CD4-positive, alpha-beta T cell treated with Interferon gamma for 1 hour (primary cell): Measurements from ENCODE around the gene UQCR11.

Source experiments
- DNase-seq: peaks from one replicate; pipeline ENCODE4 v3.0.0-alpha.2; 2020

Gene UQCR11

DNA sequence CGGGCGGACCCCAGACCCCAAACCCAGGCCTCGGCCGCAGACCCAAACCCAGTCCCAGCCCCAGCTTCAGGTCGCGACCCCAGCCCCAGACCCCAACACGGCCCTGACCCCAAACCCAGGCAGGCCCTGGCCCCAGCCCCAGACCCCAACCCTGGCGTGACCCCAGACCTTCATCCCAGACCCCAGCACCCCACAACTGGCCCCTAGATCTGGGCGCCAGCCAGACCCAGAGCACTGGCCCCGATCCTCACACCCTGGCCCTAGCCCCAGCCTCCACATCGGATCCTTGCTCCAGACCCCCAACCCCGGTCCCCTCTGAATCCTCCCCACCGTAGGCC is 20.1 kb downstream of the UQCR11 start:
- DNase-seq: no peak

DNA sequence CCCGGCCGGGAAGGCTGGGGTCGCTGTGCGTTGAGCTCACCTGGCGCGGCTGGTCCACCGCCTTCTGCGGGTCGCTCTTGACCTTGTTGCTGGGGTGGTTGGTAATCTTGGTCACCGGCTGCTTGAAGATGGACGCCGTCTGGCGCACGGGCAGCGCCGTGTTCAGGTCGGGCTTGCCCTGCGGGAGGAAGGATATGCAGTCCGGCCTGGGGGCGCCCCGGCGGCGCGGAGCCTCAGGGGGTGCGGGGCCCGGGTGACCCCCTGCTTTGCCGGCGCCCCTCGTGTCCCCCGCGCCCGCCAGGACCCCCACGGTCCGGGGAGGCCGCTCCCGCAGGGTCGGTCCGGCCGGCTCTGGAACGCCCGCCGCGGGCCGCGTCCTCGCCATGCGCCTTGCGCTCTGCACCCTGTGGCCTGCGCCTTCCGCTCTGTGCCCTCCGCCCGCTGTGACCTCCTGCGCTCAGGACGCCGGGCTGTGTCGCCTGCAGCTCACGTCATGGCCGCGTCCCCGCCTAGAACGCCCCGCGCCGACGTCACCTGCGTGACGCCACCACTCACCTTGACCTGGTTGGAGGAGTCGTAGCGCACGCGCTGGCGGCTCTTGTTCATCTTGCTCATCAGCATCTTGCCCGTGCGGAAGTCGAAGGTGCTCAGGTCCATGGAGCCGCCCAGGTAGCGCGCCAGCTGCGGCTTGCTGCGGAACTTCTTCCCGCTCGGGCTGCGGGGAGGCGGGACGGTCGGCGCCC is 20.6 kb downstream of the UQCR11 start:
- no peak for DNase-seq

DNA sequence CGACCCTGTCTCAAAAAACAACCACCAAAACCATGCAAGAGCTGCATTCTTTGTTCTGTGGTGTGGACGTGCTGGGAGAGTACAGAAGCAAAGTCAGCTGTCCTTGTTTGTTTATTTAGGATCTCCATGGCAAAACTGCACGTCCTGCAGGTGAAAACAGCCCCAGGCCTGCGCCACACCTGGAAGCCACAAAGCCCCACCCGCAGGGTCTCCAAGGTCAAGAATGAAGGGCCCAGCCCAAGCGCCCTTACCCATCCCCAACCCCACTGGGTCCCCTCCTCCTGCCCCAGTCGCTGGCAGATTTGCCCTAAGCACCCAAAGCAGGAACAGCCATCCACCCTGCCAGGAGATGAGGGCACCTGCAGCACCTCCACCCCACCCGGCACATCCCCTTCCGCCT is 23.1 kb downstream of the UQCR11 start:
- DNase-seq: no peak

DNA sequence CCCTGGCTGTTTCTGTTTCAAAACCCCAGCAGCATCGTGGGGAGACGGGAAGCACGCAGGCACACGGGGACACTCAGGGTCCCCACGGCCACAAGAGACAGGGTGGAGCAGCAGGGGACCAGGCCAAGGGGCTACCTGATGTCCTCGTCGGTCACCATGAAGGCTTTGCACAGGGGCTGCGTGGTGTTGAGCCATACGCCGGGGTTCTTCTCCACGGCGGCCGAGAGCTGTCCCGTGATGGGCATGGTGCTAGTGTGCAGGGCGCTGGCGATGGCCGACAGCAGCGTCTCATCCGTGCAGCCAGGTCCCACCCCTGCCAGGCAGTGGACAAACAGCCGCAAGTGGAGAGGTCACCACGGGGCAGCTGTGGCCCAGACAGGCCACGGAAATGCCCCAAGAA is 24.3 kb downstream of the UQCR11 start:
- DNase-seq: no peak

DNA sequence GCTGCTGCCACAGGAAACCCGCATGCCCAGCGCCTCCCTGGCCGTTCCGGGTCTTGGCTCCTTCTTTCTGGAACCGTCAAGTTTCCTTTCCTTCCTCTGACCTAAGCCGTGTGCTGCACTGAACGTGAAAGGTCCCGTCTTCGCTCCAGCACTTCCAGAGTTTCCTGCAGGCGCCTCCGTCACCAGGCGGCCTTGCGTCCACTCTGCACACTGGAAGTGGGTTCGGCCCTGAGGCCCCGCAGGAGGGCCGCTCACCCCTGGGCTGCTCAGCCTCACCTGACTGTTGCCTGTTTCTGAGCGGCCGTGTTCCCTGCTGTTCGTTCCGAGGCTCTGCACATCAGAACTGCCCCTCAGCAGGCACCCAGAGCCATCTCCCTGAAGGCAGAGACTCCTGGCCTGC is 24.9 kb downstream of the UQCR11 start:
- DNase-seq: no peak

DNA sequence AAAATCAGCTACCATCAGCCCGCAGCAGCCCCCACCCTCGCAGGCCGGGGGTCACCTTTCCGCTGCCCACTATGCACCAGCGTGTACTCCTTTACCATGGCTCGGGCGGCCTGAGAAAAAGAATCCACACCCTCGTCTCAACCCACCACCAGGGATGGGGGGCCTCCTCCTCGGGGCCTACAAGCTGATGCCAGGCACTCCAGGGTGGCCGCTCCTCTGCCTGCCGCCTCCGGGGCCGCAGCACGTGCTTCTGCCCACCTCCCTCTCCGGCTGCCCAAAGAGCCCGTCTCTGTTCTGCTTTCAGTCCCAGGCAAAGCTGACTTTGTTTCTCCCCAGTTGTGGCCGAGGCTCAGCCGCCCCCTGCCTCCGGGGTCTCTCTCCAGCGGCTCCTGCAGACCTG is 26.0 kb downstream of the UQCR11 start:
- no peak for DNase-seq

DNA sequence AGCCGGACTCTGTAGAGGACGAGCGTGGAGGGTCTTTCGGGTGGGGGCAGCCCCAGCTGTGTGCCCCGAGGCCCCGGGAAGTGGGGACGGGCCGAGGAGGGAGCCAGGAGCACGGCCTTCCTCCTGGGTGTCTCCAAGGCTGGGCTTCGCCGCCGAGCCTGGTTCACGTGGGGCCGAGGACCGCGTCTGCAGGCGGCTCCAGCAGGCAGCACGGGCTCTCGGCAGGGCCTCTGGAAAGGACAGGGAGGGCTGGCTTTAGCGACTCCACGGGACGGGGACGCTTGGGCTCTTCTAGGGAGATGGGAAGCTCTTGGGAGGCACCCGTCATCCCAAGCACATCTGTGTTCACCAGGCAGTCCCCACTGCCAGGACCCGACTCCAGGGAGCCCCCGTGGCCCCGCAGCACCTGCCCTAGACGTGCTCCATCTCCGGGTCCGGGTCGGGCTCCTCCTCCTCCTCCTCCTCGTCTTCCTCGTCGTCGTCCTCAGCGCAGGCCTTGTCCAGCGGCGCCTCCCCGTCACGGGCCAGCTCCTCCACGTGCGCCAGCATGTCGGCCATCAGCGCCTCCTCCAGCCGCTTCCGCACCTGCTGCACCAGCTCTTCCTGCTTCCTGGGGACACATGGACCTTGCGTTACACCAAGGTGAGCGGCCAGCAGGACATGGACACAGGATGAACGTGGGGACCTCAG is 27.2 kb downstream of the UQCR11 start:
- no peak for DNase-seq

DNA sequence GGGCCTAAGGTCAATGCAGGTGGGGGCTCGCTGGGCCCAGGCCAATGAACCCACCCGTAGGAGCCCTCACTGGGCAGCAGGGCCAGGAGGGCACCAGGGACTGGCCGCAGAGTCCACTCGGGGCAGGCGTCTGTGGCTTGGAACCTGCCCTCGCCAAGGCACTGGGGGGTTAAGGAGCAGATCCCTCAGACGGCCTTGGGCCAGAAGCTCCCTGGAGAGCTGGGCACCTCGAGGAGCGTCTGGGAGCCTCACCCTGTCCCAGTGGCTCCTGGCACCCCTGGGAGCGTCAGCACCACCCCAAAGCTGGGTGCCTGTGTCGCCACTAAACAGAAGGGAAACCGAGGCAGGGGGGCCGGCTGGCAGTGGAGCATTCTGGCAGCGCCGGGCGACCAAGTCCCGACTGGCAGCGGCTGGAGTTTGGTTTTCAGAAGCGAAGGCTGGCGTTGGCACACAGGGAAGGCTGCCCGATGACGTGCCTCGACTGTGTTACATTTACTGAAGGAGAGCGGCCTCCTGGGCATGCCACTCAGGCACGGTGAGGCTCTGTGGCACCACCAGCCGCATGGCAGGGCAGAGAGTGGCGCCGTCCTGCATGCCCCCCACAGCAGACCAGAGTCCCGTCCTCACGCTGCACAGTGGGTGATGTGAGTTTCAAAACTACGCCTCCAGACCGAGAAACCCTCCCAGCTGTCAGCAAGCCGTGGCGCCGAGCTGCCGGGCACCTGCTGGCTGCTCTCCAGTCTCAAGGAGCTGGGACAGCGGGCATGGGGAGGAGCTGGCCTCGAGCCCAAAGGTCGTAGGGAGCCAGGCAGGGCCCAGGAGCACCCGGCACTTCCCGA is 28.0 kb downstream of the UQCR11 start:
- DNase-seq: no peak

DNA sequence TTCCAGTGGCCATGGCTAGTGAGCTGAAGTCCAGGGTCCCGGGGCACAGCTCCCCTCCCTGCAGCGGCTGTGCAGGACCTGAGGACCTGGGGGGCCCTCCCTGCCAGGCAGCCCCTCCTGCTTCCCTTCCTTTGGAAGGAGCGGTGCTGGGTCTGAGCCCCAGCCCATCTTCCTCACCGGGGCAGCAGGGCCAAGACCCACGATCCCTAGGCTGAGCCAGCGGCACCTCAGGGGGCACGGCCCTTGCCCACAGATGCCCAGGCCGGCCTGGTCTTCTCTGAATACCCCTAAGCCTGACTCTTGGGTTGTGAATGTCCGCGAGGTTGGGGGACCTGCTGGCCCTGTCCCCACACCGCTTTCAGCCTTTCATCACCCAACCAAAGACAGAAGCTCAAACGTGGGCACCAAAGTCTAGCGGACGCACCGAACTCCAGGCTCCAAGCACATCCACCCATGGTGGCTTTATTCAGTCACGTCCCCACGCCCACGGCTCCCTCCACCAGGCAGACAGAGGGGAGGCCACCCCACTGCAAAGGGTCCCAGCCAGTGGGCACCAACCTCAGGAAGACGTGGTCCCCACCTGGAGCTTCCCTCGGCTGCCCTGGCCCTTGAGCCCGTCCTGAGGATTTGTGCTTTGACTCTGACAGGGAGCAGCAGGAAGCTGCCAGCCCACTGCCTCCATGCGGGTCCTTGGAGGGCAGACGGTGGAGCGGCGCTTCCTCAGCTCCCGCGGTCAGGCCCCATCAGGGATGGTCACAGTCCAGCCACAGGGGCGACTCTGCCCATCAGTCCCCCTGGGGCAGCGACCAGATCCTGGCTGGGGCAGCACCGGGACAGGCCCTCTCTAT is 28.8 kb downstream of the UQCR11 start:
- DNase-seq: no peak

DNA sequence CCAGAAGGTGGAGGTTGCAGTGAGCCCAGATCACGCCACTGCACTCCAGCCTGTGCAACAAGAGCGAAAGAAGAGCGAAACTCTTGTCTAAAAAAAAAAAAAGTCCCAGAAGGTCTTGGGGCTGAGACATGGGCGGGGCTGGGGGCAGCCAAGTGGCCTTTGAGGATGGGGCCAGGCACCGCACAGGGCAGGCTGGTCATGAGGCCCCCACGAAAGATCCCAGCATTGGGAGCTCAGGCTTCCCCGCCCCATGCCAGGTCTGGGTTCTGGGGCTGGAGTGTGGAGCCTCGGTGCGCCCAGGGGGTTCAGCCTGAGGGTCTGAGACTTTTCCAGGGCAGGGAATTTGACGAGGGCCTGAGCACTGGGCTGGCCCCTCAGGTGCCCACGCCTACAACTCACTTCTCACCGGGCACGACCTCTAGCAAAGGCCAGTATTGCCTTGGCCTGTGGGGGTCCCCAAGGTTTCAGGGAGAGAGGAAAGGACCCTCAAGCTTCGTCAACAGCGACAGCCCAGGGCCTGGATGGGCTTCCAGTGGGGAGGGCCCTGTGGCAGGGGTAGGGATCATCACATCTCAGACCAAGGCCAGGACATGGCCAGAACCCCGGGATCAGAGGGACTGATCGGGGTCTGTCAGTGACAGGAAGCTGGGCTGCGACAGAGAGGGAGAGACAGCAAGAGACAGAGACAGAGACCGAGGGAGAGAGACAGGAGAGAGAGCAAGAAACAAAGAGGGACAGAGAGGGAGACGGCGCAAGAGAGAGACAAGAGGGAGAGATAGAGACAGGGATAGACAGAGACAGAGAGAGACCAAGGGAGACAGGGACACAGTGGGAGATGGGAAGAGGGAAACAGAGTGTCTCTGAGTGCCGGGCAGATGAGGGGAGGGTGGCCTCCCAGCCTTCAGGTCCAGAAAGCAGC is 29.7 kb downstream of the UQCR11 start:
- DNase-seq: no peak

DNA sequence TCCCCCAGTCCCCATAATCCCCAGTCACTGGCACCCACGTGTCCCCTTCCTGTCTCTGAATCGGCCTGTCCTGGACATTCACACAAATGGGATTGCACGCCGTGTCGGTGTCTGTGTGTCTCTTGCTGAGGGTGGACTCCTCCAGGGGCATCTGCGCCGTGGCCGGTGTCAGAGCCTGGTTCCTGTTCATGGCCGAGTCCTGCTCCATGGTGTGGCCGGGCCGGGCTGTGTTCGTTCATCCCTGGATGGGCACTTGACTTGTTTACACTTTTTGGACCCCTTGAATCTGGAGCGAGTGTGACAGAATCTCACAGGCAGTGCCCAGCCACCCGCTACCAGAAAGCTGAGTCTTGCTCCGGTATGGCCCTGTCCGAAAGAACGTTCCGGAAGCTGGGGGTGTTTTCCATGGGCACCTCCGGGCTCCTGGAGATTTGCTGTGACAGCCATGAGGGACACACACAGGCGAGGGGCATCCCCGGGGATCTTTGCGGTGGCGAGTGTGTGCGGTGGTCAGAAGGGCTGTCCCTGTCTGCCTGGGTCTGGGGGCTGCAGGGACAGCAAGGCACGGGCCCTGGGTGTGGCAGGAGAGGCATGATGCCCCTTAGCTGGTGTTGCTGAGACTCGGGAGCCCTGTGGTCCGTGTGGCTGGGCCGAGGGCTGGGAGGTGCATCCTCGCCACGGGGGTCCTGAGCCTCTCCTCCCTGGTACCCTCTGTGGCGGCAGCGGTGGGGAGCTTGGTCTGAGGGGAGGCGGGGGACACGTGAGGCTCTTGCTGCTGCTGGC is 30.7 kb downstream of the UQCR11 start:
- no peak for DNase-seq

DNA sequence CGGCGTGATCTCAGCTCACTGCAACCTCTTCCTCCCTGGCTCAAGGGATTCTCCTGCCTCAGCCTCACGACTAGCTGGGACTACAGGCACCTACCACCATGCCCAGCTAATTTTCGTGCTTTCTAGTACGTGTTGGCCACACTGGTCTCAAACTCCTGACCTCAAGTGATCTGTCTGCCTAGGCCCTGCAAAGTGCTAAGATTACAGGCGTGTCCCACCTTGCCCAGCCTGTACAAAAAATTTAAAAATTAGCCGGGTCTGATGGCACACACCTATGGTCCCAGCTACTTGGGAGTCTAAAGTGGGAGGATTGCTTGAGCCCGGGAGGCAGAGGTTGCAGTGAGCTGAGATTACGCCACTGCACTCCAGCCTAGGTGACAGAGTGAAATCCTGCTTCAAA is 32.5 kb downstream of the UQCR11 start:
- no peak for DNase-seq

DNA sequence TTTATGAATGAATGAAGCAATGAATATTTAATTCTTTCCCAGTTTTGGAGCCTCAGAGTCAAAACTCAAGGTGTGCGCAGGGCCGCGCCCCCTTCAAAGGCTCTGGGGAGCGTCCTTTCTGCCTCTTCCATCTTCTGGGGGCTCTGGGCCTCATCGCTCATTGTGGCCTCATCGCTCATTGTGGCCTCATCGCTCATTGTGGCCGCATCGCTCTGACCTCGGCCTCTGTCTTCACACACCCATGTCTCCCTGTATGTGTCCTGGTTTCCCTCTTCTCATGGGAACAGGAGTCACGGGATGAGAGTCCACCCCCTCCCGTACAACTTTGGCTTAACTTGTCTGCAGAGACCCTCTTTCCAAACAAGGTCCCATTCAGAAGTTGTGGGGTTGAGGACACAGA is 33.9 kb downstream of the UQCR11 start:
- DNase-seq: no peak

DNA sequence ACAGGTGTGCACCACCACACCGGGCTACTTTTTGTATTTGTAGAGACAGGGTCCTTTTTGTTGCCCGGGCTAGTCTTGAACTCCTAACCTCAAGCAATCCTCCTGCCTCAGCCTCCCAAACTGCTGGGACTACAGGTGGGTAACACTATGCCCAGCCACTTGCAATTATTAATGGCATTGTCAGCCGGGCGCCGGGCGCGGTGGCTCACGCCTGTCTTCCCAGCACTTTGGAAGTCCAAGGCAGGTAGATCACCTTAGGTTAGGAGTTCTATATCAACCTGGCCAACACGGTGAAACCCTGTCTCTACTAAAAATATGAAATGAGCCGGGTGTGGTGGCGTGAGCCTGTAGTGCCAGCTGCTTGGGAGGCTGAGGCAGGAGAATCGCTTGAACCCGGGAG is 34.4 kb downstream of the UQCR11 start:
- DNase-seq: no peak

DNA sequence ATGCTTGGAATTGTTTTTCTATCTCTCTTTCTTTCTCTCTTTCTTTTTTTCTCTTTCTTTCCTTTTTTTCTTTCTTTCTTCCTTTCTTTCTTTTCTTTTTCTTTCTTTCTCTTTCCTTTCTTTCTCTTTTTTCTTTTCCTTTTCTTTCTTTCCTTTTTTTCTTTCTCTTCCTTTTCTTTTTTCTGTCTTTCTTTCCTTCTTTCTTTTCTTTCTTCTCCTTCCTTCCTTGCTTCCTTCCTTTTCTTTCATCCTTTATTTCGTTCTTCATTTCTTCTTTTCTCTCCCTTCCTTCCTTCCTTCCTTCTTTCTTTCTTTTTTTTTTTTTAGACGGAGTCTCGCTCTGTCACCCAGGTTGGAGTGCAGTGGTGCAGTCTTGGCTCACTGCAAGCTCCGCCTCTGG is 35.3 kb downstream of the UQCR11 start:
- no peak for DNase-seq

DNA sequence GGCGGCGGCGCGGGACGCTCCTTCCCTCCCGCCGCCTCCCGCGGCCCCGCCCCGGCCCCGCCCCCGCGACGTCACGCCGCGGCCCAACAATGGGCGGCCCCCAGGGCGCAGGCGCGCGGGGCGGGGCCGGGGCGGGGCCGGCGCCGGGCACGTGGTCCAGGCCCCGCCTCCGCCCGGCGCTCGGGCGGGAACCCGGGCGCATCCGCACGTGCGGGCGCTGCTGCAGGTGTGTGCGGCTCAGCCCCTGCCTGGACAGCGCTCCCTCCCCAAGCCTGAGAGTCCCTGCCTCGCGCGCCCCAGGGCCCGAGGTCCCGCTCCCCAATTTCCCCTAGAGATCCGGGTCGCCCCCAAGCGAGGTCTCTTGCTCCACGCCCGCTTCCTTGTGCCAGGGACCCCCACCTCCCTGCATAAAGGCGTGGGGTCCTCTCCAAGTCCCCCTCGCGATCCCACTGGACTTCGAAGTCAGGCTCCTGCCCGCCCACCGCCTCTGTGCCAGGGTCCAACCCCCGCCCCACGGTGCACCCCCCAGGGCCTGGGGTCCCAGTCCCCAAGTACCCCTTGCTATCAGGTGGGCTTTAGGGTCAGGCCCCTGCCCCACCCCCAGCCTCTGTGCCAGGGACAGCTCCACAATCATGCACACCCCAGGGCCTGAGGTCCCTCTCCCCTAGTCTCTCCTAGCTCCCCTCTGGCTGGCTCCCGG is 36.8 kb downstream of the UQCR11 start, which contains the start of gene MEX3D:
TSS of gene MEX3D (minus strand) at position 6 of the 700 bp plus-strand sequence. CDS start 267 bp downstream, outside the sequence.
- peak; percentile 82 for DNase-seq

DNA sequence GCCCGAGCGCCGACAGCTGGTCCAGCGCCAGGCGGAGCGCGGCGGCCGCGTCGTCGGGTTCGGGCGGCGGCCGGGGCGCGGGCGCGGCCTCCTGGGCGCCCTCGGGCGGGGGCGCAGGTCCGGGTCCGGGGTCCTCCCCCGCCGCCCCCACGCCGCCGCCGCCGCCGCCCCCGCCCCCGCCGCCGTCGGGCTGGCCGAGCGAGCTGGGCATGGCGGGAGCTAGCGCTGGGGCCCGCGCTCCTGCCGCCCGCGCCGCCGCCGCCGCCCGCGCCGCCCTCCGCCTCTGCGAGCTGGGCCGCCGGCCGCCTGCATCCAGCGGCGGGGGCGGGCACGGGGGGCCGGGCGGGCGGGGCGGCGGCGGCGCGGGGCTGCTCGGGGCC is 37.4 kb downstream of the UQCR11 start:
- DNase-seq: no peak

DNA sequence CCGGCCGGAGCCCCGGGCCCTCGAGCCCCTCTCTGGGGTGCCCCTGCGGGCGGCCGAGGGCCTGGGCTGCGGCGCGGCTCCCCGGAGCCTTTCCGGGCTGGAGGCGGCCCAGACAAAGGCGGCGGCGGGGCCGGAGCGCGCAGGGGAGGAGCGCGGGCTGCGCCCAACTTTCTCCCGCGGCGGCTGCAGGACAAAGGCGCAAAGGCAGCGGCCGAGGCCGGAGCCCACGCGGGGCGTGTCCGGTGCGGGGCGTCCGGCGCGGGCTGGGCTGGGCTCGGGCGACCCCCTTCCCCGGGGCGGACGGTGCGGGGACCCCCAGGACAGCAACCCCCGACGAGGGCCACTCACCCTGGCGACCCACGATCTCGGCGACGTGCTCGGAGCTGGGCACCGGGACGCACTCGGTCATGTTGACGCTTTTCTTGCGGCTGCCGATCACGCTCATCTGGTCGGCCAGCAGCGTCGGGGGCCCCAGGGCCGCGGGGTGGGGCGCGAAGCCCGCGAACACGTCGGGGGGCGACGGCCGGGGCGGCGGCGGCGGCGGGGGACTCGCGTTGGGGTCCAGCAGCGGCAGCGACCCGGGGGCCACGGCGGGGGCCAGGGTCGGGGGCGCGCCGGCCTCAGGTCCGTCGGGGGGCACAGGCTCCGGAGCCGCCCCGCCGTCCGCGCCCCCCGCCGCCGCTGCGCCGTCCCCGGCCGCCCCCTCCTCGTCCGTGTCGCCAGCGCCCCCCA is 38.0 kb downstream of the UQCR11 start:
- no peak for DNase-seq

DNA sequence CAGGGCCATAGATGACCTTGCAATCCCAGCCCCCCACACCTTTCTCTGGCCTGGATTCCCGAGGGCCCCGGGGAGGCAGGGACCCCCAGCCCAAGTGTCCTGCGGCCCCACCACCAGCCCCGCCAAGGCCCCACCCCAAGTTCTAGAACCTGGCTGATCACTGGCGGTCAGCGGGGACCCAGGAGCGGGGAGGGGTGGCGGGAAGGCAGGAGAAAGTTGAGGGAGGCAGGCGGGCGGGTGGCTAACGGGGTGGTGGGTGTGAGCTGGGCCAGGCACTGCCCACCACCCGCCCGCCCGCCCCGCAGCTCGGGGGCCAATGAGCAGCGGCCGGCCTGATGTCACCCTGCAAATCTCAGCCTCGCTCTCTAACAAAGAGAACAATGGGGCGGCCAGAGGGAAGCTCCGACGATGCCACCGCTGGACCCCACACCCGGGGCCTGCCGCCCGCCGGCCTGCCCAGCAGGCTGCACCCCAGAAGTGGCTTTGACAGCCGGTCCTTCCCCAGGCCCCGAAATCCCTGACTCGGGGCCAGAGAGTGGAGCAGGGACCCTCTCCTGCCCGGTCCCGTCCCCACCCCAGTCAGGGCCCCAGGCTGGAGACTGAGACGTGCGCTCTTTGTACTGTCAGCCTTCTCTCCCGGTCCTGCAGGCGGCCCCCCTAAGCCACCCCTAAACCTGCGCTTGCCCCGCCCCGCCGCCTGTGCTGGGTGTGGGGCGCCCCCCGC is 38.7 kb downstream of the UQCR11 start:
- DNase-seq: no peak
